ENCODE measurements around the gene PSD2.

DNA sequence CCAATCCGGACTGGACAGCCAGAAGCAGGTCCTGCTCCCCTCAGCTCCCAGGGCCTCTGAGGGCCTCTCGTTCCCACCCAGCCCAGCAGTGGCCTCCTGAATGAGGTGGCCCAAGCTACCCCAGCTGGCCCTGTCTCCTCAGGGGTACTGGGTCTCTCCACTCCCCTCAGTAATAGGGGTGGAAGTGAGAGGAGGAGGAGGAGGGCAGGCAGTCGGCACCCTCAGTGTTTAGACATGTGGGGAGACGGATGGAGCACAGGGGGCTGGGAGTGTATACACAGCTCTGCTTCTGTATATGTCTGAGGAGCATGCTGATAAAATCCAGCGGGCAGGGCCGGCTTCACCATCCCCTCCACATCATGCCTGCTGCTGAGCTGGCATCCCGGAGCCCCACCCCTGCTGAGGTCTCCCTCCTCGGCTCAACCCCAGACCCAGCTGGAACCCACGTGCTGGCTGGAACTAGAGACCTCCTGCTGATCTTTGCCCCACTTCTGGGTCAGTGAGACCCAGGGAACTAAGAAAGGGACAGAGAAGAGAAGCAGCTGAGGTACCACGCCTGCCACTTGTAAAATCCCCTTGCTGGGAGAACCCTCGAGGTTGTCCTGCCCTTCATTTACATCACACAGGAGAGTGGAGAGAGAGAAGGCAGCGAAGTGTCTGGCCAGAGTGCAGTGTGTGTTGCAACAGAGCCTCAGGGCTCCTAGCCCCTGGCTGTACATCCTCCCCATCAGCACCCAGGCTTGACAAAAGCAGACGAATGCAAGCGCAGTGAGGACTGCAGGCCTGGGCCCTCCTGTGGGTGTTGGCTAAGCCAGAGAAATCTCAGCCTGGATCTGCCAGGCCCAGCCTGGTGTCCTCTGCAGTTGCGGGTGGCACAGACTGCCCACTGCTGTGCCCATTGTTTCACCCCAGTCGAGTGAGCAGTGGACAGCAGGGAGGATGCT lies 77.5 kb downstream of the PSD2 start:
- no peak for TF ChIP-seq TCF7L2 (IDR thresholded peaks at IDR 0.05; ENCODE audit: borderline replicate concordance, extremely low read depth, insufficient read depth, insufficient read length)
- TF ChIP-seq POLR2AphosphoS5 (IDR thresholded peaks at IDR 0.05; ENCODE audit: low read depth, low read length): no peak
- TF ChIP-seq, protein P1, sequence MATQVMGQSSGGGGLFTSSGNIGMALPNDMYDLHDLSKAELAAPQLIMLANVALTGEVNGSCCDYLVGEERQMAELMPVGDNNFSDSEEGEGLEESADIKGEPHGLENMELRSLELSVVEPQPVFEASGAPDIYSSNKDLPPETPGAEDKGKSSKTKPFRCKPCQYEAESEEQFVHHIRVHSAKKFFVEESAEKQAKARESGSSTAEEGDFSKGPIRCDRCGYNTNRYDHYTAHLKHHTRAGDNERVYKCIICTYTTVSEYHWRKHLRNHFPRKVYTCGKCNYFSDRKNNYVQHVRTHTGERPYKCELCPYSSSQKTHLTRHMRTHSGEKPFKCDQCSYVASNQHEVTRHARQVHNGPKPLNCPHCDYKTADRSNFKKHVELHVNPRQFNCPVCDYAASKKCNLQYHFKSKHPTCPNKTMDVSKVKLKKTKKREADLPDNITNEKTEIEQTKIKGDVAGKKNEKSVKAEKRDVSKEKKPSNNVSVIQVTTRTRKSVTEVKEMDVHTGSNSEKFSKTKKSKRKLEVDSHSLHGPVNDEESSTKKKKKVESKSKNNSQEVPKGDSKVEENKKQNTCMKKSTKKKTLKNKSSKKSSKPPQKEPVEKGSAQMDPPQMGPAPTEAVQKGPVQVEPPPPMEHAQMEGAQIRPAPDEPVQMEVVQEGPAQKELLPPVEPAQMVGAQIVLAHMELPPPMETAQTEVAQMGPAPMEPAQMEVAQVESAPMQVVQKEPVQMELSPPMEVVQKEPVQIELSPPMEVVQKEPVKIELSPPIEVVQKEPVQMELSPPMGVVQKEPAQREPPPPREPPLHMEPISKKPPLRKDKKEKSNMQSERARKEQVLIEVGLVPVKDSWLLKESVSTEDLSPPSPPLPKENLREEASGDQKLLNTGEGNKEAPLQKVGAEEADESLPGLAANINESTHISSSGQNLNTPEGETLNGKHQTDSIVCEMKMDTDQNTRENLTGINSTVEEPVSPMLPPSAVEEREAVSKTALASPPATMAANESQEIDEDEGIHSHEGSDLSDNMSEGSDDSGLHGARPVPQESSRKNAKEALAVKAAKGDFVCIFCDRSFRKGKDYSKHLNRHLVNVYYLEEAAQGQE (IDR thresholded peaks at IDR 0.05; ENCODE audit: low read depth): no peak
- TF ChIP-seq, protein P2, sequence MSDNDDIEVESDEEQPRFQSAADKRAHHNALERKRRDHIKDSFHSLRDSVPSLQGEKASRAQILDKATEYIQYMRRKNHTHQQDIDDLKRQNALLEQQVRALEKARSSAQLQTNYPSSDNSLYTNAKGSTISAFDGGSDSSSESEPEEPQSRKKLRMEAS (IDR thresholded peaks at IDR 0.05): no peak
- TF ChIP-seq FOSL1 (IDR thresholded peaks at IDR 0.05; ENCODE audit: low read depth): no peak
